GM18951 (cell line): ENCODE data around the gene SLC6A11.

Experiments
- POLR2A ChIP-seq: IDR thresholded peaks from 4 replicates; pipeline ENCODE4 v1.6.1; 2011; ENCODE audit warnings: mild to moderate bottlenecking; ENCODE audit not compliant: insufficient read length, insufficient read depth; ENCODE audit errors: extremely low read depth
- in situ Hi-C: fragments of 300-500 bp; cut with MboI; formaldehyde crosslinking; loops from one replicate; pipeline ENCODE4 v1.12.0; 2022; ENCODE audit warnings: low sequenced_read_pairs, mixed read lengths, inconsistent platforms; ENCODE audit not compliant: unreplicated experiment

SLC6A11 gene

DNA sequence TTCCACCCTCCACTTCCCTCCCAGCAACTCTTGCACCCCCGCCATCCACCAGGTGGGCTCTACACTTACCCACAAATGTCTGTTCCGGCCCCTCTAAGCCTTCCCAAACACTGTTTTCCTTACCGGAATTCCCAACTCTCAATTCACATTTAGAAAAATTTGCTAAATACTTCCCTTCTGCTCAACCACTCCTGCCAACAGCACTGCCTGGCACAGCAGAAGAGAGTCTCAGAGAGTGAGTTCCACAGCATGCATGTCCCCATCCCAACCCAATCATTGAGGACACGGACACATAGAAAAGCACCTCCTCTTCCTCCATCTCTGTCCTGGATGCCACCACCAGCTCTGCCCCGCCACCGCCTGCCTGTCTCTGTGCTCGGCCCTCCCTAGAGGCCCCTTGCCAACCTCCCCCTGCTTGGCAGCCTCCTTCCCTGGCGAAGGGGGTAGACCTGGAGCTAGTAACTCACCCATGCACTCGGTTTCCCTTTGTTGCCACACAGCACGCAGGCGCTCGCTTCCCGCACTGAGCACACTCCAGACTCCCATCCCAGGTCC lies 110.3 kb downstream of the SLC6A11 start:
- TF ChIP-seq POLR2A = no peak
- in situ Hi-C loops = no loop called here

DNA sequence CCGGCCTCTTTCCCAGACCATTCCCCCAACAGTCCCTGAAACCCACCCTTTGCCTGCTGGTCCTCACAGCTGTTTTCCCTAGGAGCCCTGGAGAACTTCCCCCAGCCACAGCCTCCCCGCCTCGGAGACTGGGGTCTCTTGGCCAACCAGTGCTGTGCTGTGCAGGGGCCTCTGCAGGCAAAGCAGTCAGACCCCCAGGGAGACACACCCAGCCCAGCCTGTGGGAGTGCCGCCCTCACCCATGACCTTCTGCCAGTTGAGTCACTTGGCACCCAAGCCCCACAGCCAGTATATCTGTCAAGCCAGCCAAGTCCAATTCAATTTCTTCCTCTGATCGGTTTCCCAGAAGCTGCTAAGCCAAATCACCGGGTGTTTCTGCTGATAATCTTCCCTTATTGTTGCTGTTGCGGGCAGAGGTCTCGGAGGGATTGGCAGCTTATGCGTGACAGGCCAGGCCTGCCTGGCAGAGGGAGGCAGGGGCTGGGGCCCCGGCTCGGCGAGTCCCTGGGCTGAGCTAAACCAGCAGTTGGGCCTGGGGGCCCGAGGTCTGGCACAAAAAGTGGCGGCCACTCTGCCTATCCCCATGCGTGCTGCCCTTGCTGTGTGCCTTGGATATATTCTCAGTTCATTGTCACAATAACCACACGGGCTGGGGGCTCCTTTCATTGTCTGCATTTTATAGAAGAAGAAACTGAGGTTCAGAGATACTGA lies 110.9 kb downstream of the SLC6A11 start:
- in situ Hi-C loops = no loop called here
- TF ChIP-seq POLR2A = no peak

DNA sequence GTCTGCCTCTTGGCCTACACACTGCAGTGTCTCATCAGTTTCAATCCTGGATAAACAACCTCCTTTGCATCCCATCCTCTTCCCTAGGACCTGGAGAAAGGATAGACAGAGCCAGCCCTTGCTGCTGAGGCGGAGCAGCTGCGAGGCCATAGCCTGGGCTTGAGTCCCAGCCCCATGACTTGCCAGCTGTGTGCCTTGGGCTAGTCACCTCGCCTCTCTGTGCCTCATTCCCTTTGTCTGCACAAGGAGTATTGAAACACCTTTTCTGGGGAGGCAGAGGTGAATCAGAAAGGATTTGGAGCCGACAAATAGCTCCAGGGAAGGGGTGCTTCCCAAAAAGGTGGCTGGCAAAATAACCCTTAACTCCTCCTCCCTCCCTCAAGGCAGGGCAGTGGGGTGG lies 111.5 kb downstream of the SLC6A11 start:
- in situ Hi-C loops = no loop called here
- TF ChIP-seq POLR2A = no peak

DNA sequence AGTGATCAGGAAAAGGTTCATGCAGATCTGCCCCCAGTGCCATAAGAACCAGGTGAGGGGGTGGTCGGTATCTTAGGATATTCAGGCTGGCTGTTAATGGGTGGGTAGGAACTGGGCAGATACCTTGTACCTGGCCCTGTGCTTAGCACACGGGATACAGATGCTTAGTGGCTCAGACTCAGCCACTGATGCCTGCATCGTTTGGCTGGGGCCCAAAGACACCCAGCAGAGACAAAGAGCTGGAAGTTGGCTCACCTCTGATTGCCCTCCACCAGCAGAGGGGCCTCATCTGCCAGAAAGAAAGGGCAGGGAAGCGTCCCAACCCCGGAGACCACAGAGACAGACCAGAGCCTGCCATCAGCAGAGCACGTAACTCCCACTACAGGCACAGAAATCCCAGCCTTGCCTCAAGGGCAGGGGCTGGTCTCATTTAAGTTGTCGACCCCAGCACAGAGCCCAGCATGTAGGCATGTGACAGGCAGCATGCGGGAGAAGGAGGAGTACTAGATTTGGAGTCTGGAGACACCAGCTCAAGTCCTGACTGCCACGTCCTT lies 112.5 kb downstream of the SLC6A11 start:
- in situ Hi-C loops = no loop called here
- no peak for TF ChIP-seq POLR2A

GRCh38 chr3:10928961-10929471 lies 113.0 kb downstream of the SLC6A11 start:
- in situ Hi-C loops = no loop called here
- no peak for TF ChIP-seq POLR2A

- in situ Hi-C loops = no loop called here
- TF ChIP-seq POLR2A = no peak
Observed at GRCh38 chr3:10929978-10930665, 114.1 kb downstream of the SLC6A11 start.

GRCh38 chr3:10930666-10931040 lies 114.6 kb downstream of the SLC6A11 start:
- no peak for TF ChIP-seq POLR2A
- in situ Hi-C loops = no loop called here

GRCh38 chr3:10932596-10932995 lies 116.6 kb downstream of the SLC6A11 start:
- TF ChIP-seq POLR2A = no peak
- in situ Hi-C loops = no loop called here

- in situ Hi-C loops = no loop called here
- no peak for TF ChIP-seq POLR2A
Observed at GRCh38 chr3:10933021-10933420, 117.0 kb downstream of the SLC6A11 start.

- no peak for TF ChIP-seq POLR2A
- in situ Hi-C loops = no loop called here
Observed at GRCh38 chr3:10933470-10933804, 117.4 kb downstream of the SLC6A11 start.

GRCh38 chr3:10933805-10934481 lies 117.9 kb downstream of the SLC6A11 start:
- in situ Hi-C loops = no loop called here
- no peak for TF ChIP-seq POLR2A

DNA sequence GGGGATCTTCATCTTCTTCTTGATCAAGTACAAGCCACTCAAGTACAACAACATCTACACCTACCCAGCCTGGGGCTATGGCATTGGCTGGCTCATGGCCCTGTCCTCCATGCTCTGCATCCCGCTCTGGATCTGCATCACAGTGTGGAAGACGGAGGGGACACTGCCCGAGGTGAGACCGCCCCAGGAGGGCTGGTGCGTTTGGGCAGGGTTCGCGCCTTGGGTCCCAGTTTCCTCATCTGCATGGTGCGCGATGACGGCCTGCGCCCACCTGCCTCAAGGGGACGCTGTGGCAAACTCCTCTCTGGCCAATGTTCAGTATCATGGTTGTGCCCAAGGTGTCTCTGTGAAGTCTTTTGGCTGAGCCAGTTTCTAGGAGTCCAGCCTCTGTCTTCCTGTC lies 119.0 kb downstream of the SLC6A11 start:
- in situ Hi-C loops = no loop called here

More for the DNA sequence above, 119.0 kb downstream of the SLC6A11 start:
- no peak for TF ChIP-seq POLR2A
